ENCODE data around the gene UPB1. TPM values are rescaled to one million over a fixed set of nuclear protein-coding genes. Genes with fewer than 3 reads are reported as not detected.

The UPB1 gene
- total and polyA plus RNA-seq, 2 experiments from 2014 or later: 0.13 TPM; not detected in 1

Other genes starting within 250 kb of the UPB1 start
- gene SPECC1L, start 224.5 kb upstream of the UPB1 start, total RNA-seq (2014; rRNA removed; shearing (Covaris generic)): 35.2 and 44.7 TPM in 2 replicates
- gene SPECC1L, start 224.5 kb upstream of the UPB1 start, polyA plus RNA-seq (2016; fragmentation: Nextera tagmentation; extraction: Ambion mirVana): 17.9 and 24.3 TPM in 2 replicates
- 11.0 and 13.5 TPM in 2 replicates for gene ADORA2A, start 67.7 kb upstream of the UPB1 start, total RNA-seq (2014; rRNA removed; shearing (Covaris generic))
- 3.4 and 4.1 TPM in 2 replicates for gene ADORA2A, start 67.7 kb upstream of the UPB1 start, polyA plus RNA-seq (2016; fragmentation: Nextera tagmentation; extraction: Ambion mirVana)
- 91.1 and 106 TPM in 2 replicates for gene GUCD1, start 59.8 kb downstream of the UPB1 start, total RNA-seq (2014; rRNA removed; shearing (Covaris generic))
- gene GUCD1, start 59.8 kb downstream of the UPB1 start, polyA plus RNA-seq (2016; fragmentation: Nextera tagmentation; extraction: Ambion mirVana): 39.0 and 47.9 TPM in 2 replicates
- 289 and 314 TPM in 2 replicates for gene SNRPD3, start 60.7 kb downstream of the UPB1 start, total RNA-seq (2014; rRNA removed; shearing (Covaris generic))
- gene SNRPD3, start 60.7 kb downstream of the UPB1 start, polyA plus RNA-seq (2016; fragmentation: Nextera tagmentation; extraction: Ambion mirVana): 340 and 375 TPM in 2 replicates
- gene LRRC75B, start 97.7 kb downstream of the UPB1 start, total RNA-seq (2014; rRNA removed; shearing (Covaris generic)): 12.8 and 22.1 TPM in 2 replicates
- gene LRRC75B, start 97.7 kb downstream of the UPB1 start, polyA plus RNA-seq (2016; fragmentation: Nextera tagmentation; extraction: Ambion mirVana): 17.6 and 21.4 TPM in 2 replicates
- gene GGT1, start 107.9 kb downstream of the UPB1 start, total RNA-seq (2014; rRNA removed; shearing (Covaris generic)): 4.5 and 7.4 TPM in 2 replicates
- gene GGT1, start 107.9 kb downstream of the UPB1 start, polyA plus RNA-seq (2016; fragmentation: Nextera tagmentation; extraction: Ambion mirVana): 6.4 and 6.6 TPM in 2 replicates